Measurements from ENCODE around the gene SMARCA2.

The SMARCA2 gene

DNA sequence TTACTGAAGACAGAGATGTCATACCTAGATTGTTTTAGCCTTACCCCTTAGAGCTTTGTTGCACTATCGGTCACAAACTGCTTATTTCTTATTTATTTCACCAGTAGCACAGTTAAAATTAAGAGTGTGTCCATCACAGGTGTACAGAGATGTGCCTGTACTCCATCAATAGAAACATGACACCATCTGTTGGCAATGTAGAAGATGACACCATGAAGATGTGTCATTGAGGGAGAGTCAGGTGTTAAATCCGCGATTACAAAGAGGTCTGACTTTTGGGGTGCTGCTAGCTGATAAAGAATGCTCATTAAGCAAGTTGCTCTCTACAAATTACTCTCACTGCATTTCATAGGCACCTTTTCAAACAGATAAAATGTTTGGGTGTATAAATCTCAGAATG lies 164.4 kb downstream of the SMARCA2 start:
- H3K36me3 ChIP-seq (ENCODE audit: insufficient read depth, low read length), result peaks cover 35% of the 10 kb centered on the region; the same call in 1 of the 2 replicates
- H2AFZ ChIP-seq (ENCODE audit: low read length), result no peak overlapping the region
- no peak for TF ChIP-seq EZH2phosphoT487 (IDR thresholded peaks at IDR 0.05; ENCODE audit: borderline replicate concordance)
- TF ChIP-seq, protein P1, sequence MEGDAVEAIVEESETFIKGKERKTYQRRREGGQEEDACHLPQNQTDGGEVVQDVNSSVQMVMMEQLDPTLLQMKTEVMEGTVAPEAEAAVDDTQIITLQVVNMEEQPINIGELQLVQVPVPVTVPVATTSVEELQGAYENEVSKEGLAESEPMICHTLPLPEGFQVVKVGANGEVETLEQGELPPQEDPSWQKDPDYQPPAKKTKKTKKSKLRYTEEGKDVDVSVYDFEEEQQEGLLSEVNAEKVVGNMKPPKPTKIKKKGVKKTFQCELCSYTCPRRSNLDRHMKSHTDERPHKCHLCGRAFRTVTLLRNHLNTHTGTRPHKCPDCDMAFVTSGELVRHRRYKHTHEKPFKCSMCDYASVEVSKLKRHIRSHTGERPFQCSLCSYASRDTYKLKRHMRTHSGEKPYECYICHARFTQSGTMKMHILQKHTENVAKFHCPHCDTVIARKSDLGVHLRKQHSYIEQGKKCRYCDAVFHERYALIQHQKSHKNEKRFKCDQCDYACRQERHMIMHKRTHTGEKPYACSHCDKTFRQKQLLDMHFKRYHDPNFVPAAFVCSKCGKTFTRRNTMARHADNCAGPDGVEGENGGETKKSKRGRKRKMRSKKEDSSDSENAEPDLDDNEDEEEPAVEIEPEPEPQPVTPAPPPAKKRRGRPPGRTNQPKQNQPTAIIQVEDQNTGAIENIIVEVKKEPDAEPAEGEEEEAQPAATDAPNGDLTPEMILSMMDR (conservative IDR thresholded peaks at IDR 0.05; ENCODE audit: low read length), result peak; percentile 34
- no peaks in the 10 kb centered on the region for H3K4me1 ChIP-seq (ENCODE audit: insufficient read depth, low read length, poor library complexity, severe bottlenecking)
- H4K20me1 ChIP-seq (ENCODE audit: insufficient read depth, low read length, poor library complexity, severe bottlenecking), result no peaks in the 10 kb centered on the region
- H3F3A ChIP-seq (ENCODE audit: low read depth), result no peaks in the 10 kb centered on the region
- H3K27me3 ChIP-seq (ENCODE audit: insufficient read depth, low read length, poor library complexity, severe bottlenecking), result no peaks in the 10 kb centered on the region
- no peak overlapping the region for H3K9ac ChIP-seq (ENCODE audit: low read depth, low read length, poor library complexity, severe bottlenecking)
- H3K79me2 ChIP-seq (ENCODE audit: insufficient read depth, low read length), result no peaks in the 10 kb centered on the region
- no peaks in the 10 kb centered on the region for H3K9me3 ChIP-seq (ENCODE audit: insufficient read depth, low read depth, low read length)
- no peak overlapping the region for H3K4me3 ChIP-seq (ENCODE audit: low read length, poor library complexity, severe bottlenecking)
- no peaks in the 10 kb centered on the region for H3K9me2 ChIP-seq (replicated peaks; ENCODE audit: low read depth, low read length)
- no peak overlapping the region for H3K4me2 ChIP-seq (ENCODE audit: low read depth, low read length, poor library complexity, severe bottlenecking)

DNA sequence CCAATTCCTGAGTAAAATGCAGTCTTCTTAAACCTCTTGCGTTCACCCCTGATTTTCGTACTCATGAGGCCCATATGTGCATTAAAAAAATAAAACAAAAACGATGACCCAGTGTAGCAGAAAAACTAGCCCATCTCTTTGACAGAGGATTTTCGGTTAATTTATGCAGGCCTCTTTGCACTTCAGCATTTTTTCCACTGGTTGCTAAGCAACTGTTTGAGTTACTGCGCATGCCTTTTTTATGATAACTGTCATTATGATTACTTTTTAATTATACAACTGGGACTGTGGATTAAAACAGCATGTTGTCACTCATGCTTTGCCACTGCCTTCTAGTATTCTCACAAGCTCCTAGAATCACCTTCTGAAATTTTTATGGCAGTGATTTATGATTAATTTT lies 165.0 kb downstream of the SMARCA2 start:
- Histone ChIP-seq H3K9ac (ENCODE audit: low read depth, low read length, poor library complexity, severe bottlenecking) (no peak overlapping the region), H3K4me1 (ENCODE audit: insufficient read depth, low read length, poor library complexity, severe bottlenecking) (no peaks in the 10 kb centered on the region), H3K36me3 (ENCODE audit: insufficient read depth, low read length) (peaks cover 40% of the 10 kb centered on the region; the same call in 1 of the 2 replicates), H3K9me2 (replicated peaks; ENCODE audit: low read depth, low read length) (no peaks in the 10 kb centered on the region), H3K79me2 (ENCODE audit: insufficient read depth, low read length) (no peaks in the 10 kb centered on the region), H4K20me1 (ENCODE audit: insufficient read depth, low read length, poor library complexity, severe bottlenecking) (no peaks in the 10 kb centered on the region), H2AFZ (ENCODE audit: low read length) (no peak overlapping the region), H3K4me2 (ENCODE audit: low read depth, low read length, poor library complexity, severe bottlenecking) (no peak overlapping the region), H3F3A (ENCODE audit: low read depth) (no peaks in the 10 kb centered on the region), H3K4me3 (ENCODE audit: low read length, poor library complexity, severe bottlenecking) (no peak overlapping the region), H3K27me3 (ENCODE audit: insufficient read depth, low read length, poor library complexity, severe bottlenecking) (no peaks in the 10 kb centered on the region), H3K9me3 (ENCODE audit: insufficient read depth, low read depth, low read length) (no peaks in the 10 kb centered on the region)
- no peak for TF ChIP-seq EZH2phosphoT487 (IDR thresholded peaks at IDR 0.05; ENCODE audit: borderline replicate concordance)
- TF ChIP-seq, protein P1 (conservative IDR thresholded peaks at IDR 0.05; ENCODE audit: low read length), result no peak

GRCh38 chr9:2180704-2181103 lies 165.6 kb downstream of the SMARCA2 start:
- no peaks in the 10 kb centered on the region for H3F3A ChIP-seq (ENCODE audit: low read depth)
- no peak overlapping the region for H3K4me3 ChIP-seq (ENCODE audit: low read length, poor library complexity, severe bottlenecking)
- no peaks in the 10 kb centered on the region for H3K27me3 ChIP-seq (ENCODE audit: insufficient read depth, low read length, poor library complexity, severe bottlenecking)
- H3K4me2 ChIP-seq (ENCODE audit: low read depth, low read length, poor library complexity, severe bottlenecking), result no peak overlapping the region
- TF ChIP-seq, protein P1 (conservative IDR thresholded peaks at IDR 0.05; ENCODE audit: low read length), result no peak
- TF ChIP-seq EZH2phosphoT487 (IDR thresholded peaks at IDR 0.05; ENCODE audit: borderline replicate concordance), result no peak
- H3K79me2 ChIP-seq (ENCODE audit: insufficient read depth, low read length), result no peaks in the 10 kb centered on the region
- H3K36me3 ChIP-seq (ENCODE audit: insufficient read depth, low read length), result peaks cover 43% of the 10 kb centered on the region; the same call in 1 of the 2 replicates
- no peaks in the 10 kb centered on the region for H3K9me2 ChIP-seq (replicated peaks; ENCODE audit: low read depth, low read length)
- no peaks in the 10 kb centered on the region for H3K9me3 ChIP-seq (ENCODE audit: insufficient read depth, low read depth, low read length)
- H3K4me1 ChIP-seq (ENCODE audit: insufficient read depth, low read length, poor library complexity, severe bottlenecking), result no peaks in the 10 kb centered on the region
- H2AFZ ChIP-seq (ENCODE audit: low read length), result no peak overlapping the region
- no peak overlapping the region for H3K9ac ChIP-seq (ENCODE audit: low read depth, low read length, poor library complexity, severe bottlenecking)
- H4K20me1 ChIP-seq (ENCODE audit: insufficient read depth, low read length, poor library complexity, severe bottlenecking), result no peaks in the 10 kb centered on the region
